GM19468 (cell line): ENCODE measurements around the gene CHST3.
"Not testable (repeated sequence)": the region's sequence is repeated elsewhere in the genome, so short reads cannot be mapped to it uniquely, and the experiment has no call there.

Source experiments
- ATAC-seq: cut with Tn5 transposase; IDR thresholded peaks from one replicate; pipeline ENCODE4 v1.9.1; 2021; ENCODE audit warnings: mild to moderate bottlenecking, moderate library complexity, moderate number of reproducible peaks; ENCODE audit not compliant: unreplicated experiment; ENCODE audit errors: extremely low read depth

Gene CHST3

GRCh38 chr10:71972746-71973695, 8.8 kb downstream of the CHST3 start:
- no peak for ATAC-seq

GRCh38 chr10:71973777-71974488, 9.7 kb downstream of the CHST3 start:
- no peak for ATAC-seq

GRCh38 chr10:71974489-71975021, 10.4 kb downstream of the CHST3 start:
- no peak for ATAC-seq

- no peak for ATAC-seq
These were observed 11.1 kb downstream of the CHST3 start for GRCh38 chr10:71975087-71975870.

- ATAC-seq, result no peak
These were observed 11.9 kb downstream of the CHST3 start for GRCh38 chr10:71975871-71976725.

GRCh38 chr10:71977614-71977903, 13.4 kb downstream of the CHST3 start:
- ATAC-seq, result not testable (repeated sequence)

- ATAC-seq, result no peak
These were observed 14.3 kb downstream of the CHST3 start for GRCh38 chr10:71978476-71978875.

GRCh38 chr10:71978988-71979691, 14.9 kb downstream of the CHST3 start:
- no peak for ATAC-seq

- no peak for ATAC-seq
These were observed 15.5 kb downstream of the CHST3 start for GRCh38 chr10:71979692-71980062.

GRCh38 chr10:71980181-71981014, 16.2 kb downstream of the CHST3 start:
- ATAC-seq, result no peak

- ATAC-seq, result no peak
These were observed 17.1 kb downstream of the CHST3 start for GRCh38 chr10:71981015-71981875.

- no peak for ATAC-seq
These were observed 17.7 kb downstream of the CHST3 start for GRCh38 chr10:71981876-71982230.

- no peak for ATAC-seq
These were observed 18.3 kb downstream of the CHST3 start for GRCh38 chr10:71982269-71983178.

GRCh38 chr10:71984126-71984808, 20.1 kb downstream of the CHST3 start:
- no peak for ATAC-seq

- no peak for ATAC-seq
These were observed 20.7 kb downstream of the CHST3 start for GRCh38 chr10:71984809-71985388.
